Measurements from ENCODE around the gene TBXAS1.
"Not testable (repeated sequence)": the region's sequence is repeated elsewhere in the genome, so short reads cannot be mapped to it uniquely, and the experiment has no call there.

TBXAS1 gene

GRCh38 chr7:139893461-139893860 is 64.4 kb downstream of the TBXAS1 start:
- DNase-seq (ENCODE audit: low spot score): no peak

DNA sequence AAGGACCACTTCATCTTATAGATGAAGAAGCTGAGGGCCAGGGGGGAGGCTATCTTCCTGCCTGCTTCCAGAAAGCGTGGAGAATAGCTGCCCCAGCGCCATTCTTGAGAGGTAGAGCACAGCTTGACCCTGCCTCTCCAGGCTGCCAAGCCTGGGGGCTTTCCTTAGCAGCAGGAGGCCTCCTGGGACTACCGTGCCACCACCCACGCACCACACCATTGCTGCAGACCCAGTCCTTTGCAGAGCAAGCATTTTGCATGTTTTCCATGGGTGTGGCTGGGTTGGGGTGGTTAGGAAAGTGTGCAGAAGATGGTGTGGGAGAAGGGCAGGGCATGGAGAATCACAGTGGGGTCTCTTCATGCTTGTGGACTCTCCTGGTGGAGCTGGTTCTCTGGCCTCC is 64.9 kb downstream of the TBXAS1 start:
- no peak for DNase-seq (ENCODE audit: low spot score)

- no peak for DNase-seq (ENCODE audit: low spot score)
These were observed 66.2 kb downstream of the TBXAS1 start for GRCh38 chr7:139895141-139895829.

- no peak for DNase-seq (ENCODE audit: low spot score)
These were observed 67.2 kb downstream of the TBXAS1 start for GRCh38 chr7:139896288-139896687.

DNA sequence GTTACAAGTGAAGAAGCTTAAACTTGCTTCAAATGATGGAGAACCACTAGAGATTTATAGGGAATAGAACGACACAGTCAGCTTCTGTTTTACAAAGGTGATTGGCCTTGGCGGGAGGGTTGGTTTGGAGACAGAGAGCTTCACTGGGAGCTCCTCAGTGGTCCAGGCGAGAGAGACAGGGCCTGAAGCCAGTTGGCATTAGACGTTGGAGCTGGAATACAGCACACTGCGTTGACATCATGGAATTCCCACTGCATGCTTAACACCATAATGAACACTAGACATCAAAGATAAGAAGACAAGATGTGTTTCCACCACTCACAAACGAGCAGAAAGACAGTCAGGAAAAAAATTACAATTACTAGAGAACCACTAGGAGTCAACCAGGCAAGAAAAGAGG is 67.8 kb downstream of the TBXAS1 start:
- no peak for DNase-seq (ENCODE audit: low spot score)

GRCh38 chr7:139897422-139898090 is 68.5 kb downstream of the TBXAS1 start:
- DNase-seq (ENCODE audit: low spot score): no peak

- no peak for DNase-seq (ENCODE audit: low spot score)
These were observed 69.4 kb downstream of the TBXAS1 start for GRCh38 chr7:139898483-139898882.

DNA sequence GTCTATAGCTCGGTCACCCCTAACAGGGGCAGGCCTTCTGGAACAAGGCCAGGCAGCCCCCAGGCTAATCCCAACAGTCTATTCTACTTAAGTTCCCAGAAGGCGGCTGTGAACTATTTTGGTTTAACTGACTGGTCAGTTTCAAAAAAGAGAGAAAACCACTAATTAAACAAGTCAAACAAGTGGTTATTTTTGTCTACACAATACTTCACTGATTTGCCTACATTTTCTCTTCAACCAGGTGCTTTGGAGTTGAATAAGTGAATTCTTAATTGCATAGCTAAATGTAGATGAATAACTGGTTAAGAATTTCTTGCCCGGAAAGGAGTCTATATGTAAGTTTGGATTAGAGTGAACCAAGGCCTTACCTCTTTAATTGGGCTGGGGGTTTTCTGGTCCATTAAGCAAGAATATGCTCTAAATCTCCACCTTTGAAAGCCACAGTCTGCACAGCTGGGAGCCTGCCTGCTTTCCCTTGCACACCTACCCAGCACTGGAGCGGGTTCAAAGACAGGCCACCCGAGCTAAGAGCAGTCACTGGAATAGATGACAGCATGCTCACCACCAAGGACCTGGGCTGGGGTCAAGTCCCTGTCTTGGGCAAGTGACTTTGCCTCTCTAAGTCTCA is 70.4 kb downstream of the TBXAS1 start:
- DNase-seq (ENCODE audit: low spot score): no peak

GRCh38 chr7:139900326-139900725 is 71.3 kb downstream of the TBXAS1 start:
- no peak for DNase-seq (ENCODE audit: low spot score)

DNA sequence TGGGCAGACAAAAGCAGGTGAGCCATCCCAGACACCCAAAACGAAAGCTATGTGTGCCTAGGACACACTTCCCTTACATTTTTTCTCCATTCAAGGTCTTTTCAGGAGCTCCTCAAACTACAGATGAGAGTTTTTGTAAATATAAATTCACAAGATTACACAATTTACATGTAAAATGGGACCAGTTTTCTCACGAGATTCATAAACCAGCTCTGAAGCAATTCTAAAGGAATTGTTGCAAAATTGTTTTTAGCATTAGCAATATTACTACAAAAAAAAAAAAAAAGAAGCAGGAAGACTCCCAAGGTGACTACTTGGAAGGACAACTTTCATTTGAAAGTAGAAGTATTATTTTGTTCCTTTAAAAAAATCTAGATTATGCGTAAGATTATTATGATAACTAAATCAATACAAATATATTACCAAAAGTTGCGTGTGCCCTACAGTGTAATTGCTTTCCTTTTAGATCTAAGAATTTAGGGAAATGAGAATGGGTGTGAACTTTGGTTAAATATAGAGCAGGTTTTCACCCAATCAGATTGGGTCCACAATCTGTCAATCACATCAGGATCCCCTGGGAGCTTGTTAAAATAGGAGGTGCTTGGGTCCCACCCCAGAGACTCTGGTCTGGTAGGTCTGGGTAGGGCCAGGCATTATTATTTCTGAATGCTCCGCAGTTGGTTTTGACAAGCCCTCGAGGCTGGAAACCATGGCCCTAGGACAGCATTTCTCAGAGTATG is 72.2 kb downstream of the TBXAS1 start:
- DNase-seq (ENCODE audit: low spot score): no peak

DNA sequence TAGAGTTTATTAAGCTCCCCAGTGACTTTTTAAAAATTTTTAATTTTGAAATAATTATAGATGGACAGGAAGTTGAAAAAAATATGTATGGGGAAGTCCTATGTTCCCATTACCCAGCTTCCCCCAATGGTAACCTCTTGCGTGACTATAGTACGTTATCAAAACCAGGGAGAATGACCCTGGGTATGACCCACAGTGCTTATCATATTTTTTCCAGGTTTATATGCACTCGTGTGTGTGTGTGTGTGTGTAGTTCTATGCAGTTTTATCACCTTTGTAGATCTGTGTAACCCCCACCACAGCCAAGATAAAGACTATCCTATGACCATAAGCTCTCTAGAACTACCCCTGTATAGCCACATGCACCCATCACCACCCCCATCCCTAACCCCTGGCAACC is 72.8 kb downstream of the TBXAS1 start:
- no peak for DNase-seq (ENCODE audit: low spot score)

- DNase-seq (ENCODE audit: low spot score): no peak
These were observed 73.5 kb downstream of the TBXAS1 start for GRCh38 chr7:139902436-139903102.

DNA sequence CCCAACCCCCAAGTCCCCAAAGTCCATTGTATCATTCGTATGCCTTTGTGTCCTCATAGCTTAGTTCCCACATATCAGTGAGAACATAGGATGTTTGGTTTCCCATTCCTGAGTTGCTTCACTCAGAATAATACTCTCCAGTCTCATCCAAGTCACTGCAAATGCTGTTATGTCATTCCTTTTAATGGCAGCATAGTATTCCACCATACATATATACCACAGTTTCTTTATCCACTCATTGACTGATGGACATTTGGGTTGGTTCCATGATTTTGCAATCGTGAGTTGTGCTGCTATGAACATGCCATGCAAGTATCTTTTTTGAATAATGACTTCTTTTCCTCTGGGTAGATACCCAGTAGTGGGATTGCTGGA is 74.0 kb downstream of the TBXAS1 start:
- DNase-seq (ENCODE audit: low spot score): not testable (repeated sequence)

GRCh38 chr7:139906879-139907278 is 77.8 kb downstream of the TBXAS1 start:
- DNase-seq (ENCODE audit: low spot score): no peak

DNA sequence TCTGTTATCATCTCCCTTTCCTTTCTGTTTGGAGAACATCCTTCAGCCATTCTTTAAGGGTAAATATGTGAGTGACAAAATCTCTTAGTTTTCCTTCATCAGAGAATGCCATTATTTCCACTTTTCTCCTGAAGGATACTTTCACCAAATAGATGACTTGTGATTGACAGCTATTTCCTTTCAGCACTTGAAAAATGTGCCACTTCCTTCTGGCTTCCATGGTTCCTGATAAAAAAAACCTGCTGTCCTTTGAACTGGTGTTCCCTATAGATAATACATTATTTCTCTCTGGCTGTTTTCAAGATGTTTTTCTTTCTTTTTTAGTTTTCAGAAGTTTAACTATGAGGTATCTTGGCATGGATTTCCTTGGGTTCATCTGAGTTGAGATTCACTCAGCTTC is 79.7 kb downstream of the TBXAS1 start:
- DNase-seq (ENCODE audit: low spot score): no peak

DNA sequence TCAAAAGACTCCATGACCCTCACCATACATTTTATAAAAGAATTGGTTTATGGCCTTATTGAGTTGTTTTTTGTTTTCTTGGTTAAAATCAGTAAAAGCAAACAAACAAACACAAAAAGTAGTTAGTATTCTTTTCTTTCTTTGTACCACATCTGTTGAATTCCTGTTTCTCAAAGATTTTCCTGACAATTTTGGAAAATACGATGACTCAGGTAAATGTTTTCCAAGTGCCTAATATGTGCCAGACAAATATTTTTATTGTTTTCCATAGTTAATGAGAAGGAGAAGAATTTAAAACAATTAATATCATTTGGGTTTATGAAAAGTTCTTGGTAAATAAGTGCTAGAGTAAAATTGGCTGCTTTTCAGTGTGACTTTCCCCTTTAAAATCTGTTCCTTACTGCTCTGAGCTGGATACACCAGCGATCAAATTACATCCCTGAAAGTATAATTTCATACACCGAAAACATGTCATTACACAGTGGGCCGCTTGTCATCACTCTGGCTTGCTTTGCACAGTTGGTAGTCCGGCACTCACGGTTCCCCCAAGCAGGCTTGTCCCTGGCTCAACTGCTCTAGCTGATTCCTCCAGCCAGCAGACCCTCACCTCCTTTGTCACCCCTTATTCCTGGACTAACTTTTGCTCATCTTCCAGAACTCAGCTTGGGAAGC is 80.5 kb downstream of the TBXAS1 start:
- no peak for DNase-seq (ENCODE audit: low spot score)

DNA sequence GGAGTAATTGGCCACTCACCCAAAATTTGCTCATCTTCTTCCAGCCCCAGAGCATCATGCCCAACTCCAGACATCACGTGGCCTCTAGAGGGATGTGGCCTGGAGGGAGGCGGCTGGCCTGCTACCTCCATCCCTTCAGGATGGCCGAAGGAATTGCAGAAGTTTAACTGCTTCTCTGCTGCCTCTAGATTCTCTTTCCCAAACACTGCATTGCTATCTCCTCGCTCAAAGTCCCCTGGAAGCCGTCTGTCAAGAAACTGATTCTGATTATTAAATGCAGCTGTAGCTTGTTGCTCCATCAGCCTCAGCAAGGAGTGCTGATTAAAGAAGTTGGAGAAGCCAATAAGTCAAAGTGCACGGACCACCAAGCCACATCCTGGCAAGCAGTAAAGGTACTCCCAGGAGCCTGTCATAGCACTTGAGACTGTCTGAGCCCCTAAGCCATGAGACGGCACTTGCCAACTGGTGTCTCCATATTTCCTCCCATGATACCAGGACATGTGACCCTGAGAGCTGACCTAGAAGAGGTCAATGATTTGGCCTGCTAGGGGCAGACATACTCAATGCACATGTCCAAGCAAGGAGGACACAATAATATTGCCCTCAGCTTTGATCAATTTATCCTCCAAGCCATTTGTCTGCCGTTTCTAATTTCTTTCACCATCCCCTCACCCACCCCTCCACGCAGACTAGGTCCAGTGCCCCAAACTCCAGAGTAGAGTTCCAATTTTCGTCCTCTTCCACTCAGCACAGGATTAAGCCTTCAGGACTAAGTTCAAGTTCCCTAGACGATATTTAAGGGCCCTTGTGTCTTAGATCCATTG is 84.2 kb downstream of the TBXAS1 start:
- DNase-seq (ENCODE audit: low spot score): no peak

- no peak for DNase-seq (ENCODE audit: low spot score)
These were observed 84.7 kb downstream of the TBXAS1 start for GRCh38 chr7:139913845-139914135.

DNA sequence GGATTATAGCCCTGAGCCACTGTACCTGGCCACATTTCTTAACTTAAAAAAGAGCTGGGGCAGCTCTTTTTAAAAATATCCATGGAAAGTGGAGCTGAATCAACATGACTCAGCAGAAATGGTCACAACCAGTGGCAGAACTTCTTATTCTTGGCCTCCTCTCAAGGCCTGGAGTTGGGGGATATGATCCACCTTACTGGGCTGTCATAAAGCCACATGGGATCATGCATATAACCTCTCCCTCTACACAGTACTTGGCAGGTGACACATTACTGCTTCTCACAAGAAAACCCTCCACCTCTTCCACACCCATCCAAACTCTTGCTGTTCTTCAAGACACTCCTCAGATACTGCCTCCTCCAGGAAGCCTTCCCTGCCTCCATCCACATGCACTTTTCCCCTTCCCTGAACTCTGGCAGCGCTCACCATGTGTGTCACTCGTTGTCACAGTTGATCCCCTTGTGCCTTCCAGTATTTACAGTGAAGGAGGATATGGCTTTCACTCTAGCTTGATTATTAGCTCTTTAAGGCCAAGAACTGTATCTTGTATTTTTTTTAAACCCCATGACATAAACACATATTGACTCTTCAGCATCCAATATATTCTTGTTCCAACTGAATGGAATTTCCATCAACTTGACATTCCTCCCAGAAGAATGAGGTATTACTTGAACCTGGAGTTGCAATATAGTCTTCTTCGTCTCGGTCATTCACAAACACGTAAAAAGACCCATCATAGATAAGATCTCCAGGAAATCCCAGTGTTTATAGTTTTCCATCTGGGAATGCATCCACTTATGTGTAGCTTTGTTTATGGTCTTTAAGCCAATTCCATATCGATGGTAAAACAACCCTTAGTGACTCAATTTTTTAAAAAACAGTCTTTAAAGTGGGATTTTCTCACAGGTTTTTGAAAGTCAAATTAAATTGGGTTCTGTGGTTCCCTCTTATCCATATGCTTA is 85.5 kb downstream of the TBXAS1 start:
- no peak for DNase-seq (ENCODE audit: low spot score)

Data from iPS-NIHi11 (cell line).